H9 (cell line): ENCODE results near the gene MRTFA. TPM values are rescaled to one million over a fixed set of nuclear protein-coding genes. Genes with fewer than 3 reads are reported as not detected.

Experiments used
- DNase-seq: peaks from one replicate; pipeline ENCODE4 v3.0.0-alpha.2; 2017
- H2AFZ ChIP-seq: one replicate; pipeline ENCODE4 v1.6.1; 2013; ENCODE audit warnings: mild to moderate bottlenecking, low read length, control low read depth, moderate library complexity
- H2AK5ac ChIP-seq: 2 replicates; pipeline ENCODE4 v1.6.1; 2013; ENCODE audit warnings: low read length, control low read depth, mixed read lengths; ENCODE audit not compliant: insufficient read length
- H2BK120ac ChIP-seq: one replicate; pipeline ENCODE4 v1.6.1; 2013; ENCODE audit warnings: low read depth, mild to moderate bottlenecking, low read length, control low read depth, inconsistent platforms; ENCODE audit not compliant: poor library complexity, severe bottlenecking
- H2BK12ac ChIP-seq: 2 replicates; pipeline ENCODE4 v1.6.1; 2013; ENCODE audit warnings: low read length, control low read depth, mixed read lengths, low read depth; ENCODE audit not compliant: insufficient read length
- H2BK15ac ChIP-seq: 2 replicates; pipeline ENCODE4 v1.6.1; 2013; ENCODE audit warnings: low read depth, low read length, control low read depth
- H2BK20ac ChIP-seq: one replicate; pipeline ENCODE4 v1.6.1; 2013; ENCODE audit warnings: low read depth, mild to moderate bottlenecking, low read length, control low read depth, inconsistent platforms; ENCODE audit not compliant: poor library complexity, severe bottlenecking
- H2BK5ac ChIP-seq: 2 replicates; pipeline ENCODE4 v1.6.1; 2013; ENCODE audit warnings: low read length, control low read depth, mixed read lengths; ENCODE audit not compliant: insufficient read length
- H3K14ac ChIP-seq: 2 replicates; pipeline ENCODE4 v1.6.1; 2013; ENCODE audit warnings: low read length, control low read depth; ENCODE audit not compliant: insufficient read depth
- H3K18ac ChIP-seq: 2 replicates; pipeline ENCODE4 v1.6.1; 2013; ENCODE audit warnings: low read depth, mild to moderate bottlenecking, mixed read lengths, low read length, control low read depth; ENCODE audit not compliant: insufficient read length
- H3K23ac ChIP-seq: 2 replicates; pipeline ENCODE4 v1.6.1; 2013; ENCODE audit warnings: low read length, control low read depth, mixed read lengths, low read depth; ENCODE audit not compliant: insufficient read length
- H3K23me2 ChIP-seq: 2 replicates; pipeline ENCODE4 v1.6.1; 2013; ENCODE audit warnings: low read depth, mild to moderate bottlenecking, mixed read lengths, low read length, control low read depth; ENCODE audit not compliant: insufficient read length, poor library complexity, severe bottlenecking
- H3K27ac ChIP-seq: 2 replicates; pipeline ENCODE4 v1.5.1; 2013; ENCODE audit warnings: low read length, control low read depth, mixed read lengths, low read depth; ENCODE audit not compliant: insufficient read length
- H3K27me3 ChIP-seq: 2 replicates; pipeline ENCODE4 v1.6.1; 2013; ENCODE audit warnings: low read length, control low read depth, inconsistent platforms; ENCODE audit not compliant: insufficient read depth
- H3K4ac ChIP-seq: 2 replicates; pipeline ENCODE4 v1.6.1; 2013; ENCODE audit warnings: low read depth, mild to moderate bottlenecking, control low read depth, inconsistent platforms, low read length, moderate library complexity
- H3K4me1 ChIP-seq: 2 replicates; pipeline ENCODE4 v1.6.1; 2013; ENCODE audit warnings: low read length, control low read depth, inconsistent platforms; ENCODE audit not compliant: insufficient read depth
- H3K4me2 ChIP-seq: 2 replicates; pipeline ENCODE4 v1.6.1; 2013; ENCODE audit warnings: low read length, control low read depth, mixed read lengths; ENCODE audit not compliant: insufficient read length, insufficient read depth
- H3K56ac ChIP-seq: 2 replicates; pipeline ENCODE4 v1.6.1; 2013; ENCODE audit warnings: low read depth, mild to moderate bottlenecking, mixed read lengths, low read length, control low read depth; ENCODE audit not compliant: insufficient read length
- H3K79me1 ChIP-seq: 2 replicates; pipeline ENCODE4 v1.6.1; 2013; ENCODE audit warnings: low read depth, mild to moderate bottlenecking, moderate library complexity, low read length, control low read depth, inconsistent platforms; ENCODE audit not compliant: insufficient read depth, poor library complexity, severe bottlenecking
- H3K79me2 ChIP-seq: 2 replicates; pipeline ENCODE4 v1.6.1; 2013; ENCODE audit warnings: low read length, control low read depth, inconsistent platforms; ENCODE audit not compliant: insufficient read depth
- H3K9ac ChIP-seq: 2 replicates; pipeline ENCODE4 v1.6.1; 2013; ENCODE audit warnings: low read length, control low read depth, mixed read lengths; ENCODE audit not compliant: insufficient read length; ENCODE audit errors: extremely low read depth
- H3K9me3 ChIP-seq: one replicate; pipeline ENCODE4 v1.6.1; 2013; ENCODE audit warnings: low read depth, low read length, inconsistent platforms; ENCODE audit not compliant: control insufficient read depth
- H3T11ph ChIP-seq: one replicate; pipeline ENCODE4 v1.6.1; 2013; ENCODE audit warnings: mild to moderate bottlenecking, low read length, control low read depth, inconsistent platforms
- H4K20me1 ChIP-seq: one replicate; pipeline ENCODE4 v1.6.1; 2013; ENCODE audit not compliant: control insufficient read depth, insufficient read length, insufficient read depth
- H4K5ac ChIP-seq: 2 replicates; pipeline ENCODE4 v1.6.1; 2013; ENCODE audit warnings: low read depth, mild to moderate bottlenecking, mixed read lengths, low read length, control low read depth; ENCODE audit not compliant: insufficient read length
- H4K8ac ChIP-seq: replicated peaks from 2 replicates; pipeline ENCODE4 v1.6.1; 2013; ENCODE audit warnings: low read length, control low read depth, mixed read lengths, low read depth; ENCODE audit not compliant: insufficient read length
- H4K91ac ChIP-seq: 2 replicates; pipeline ENCODE4 v1.6.1; 2013; ENCODE audit warnings: low read depth, mild to moderate bottlenecking, moderate library complexity, mixed read lengths, low read length, control low read depth; ENCODE audit not compliant: insufficient read length
- H3K27ac Mint-ChIP-seq, 3 experiments: 2 replicates in 2 of 3; 3 replicates in 1 of 3; pipeline ENCODE4 v1.8.0; 2020 to 2021; ENCODE audit warnings: mixed read lengths in 3 of 3, mild to moderate bottlenecking in 1 of 3, moderate library complexity in 1 of 3
- H3K27me3 Mint-ChIP-seq: 2 replicates; pipeline ENCODE4 v1.8.0; 2021; ENCODE audit warnings: low read depth, mild to moderate bottlenecking, moderate library complexity, mixed read lengths
- H3K36me3 Mint-ChIP-seq, 3 experiments: 2 replicates in 2 of 3; 3 replicates in 1 of 3; pipeline ENCODE4 v1.8.0; 2020 to 2021; ENCODE audit warnings: low read depth in 3 of 3, mixed read lengths in 3 of 3; ENCODE audit not compliant: insufficient read depth in 1 of 3
- H3K4me1 Mint-ChIP-seq, 2 experiments: 2 replicates each; pipeline ENCODE4 v1.8.0; 2020; ENCODE audit warnings: mixed read lengths in 2 of 2
- H3K4me3 Mint-ChIP-seq, 2 experiments: 2 replicates in 1 of 2; 3 replicates in 1 of 2; pipeline ENCODE4 v1.8.0; 2020 to 2021; ENCODE audit warnings: mild to moderate bottlenecking in 2 of 2, mixed read lengths in 2 of 2, moderate library complexity in 1 of 2
- H3K9me3 Mint-ChIP-seq, 2 experiments: 2 replicates in 1 of 2; 3 replicates in 1 of 2; pipeline ENCODE4 v1.8.0; 2020; ENCODE audit warnings: mild to moderate bottlenecking in 2 of 2, mixed read lengths in 2 of 2, moderate library complexity in 1 of 2
- whole genome bisulfite sequencing: extraction: QIAGEN DNeasy Blood & Tissue Kit; methylation state at CpG from one replicate; pipeline ENCODE4 v1.1.7; 2013; ENCODE audit warnings: missing lambda C conversion rate, low lambda C conversion rate, mixed read lengths; ENCODE audit not compliant: insufficient read length; ENCODE audit errors: extremely low coverage; 5-methylcytosine and 5-hydroxymethylcytosine counted together
- total RNA-seq: library from RNA; stranded (reverse); gene quantifications from 2 replicates; pipeline ENCODE4 v1.2.1, GENCODE V29; 2021
- TF ChIP-seq, protein P1 (sequence below): fragments of 200-600 bp; sonication (generic); conservative IDR thresholded peaks from 3 replicates; pipeline ENCODE4 v1.8.0; 2021; ENCODE audit warnings: antibody characterized with exemption, mild to moderate bottlenecking

The MRTFA gene
- total RNA-seq, 1 experiment from 2014 or later: 38.1 TPM

- WGBS: no CpG with 5 or more reads among the region's 17 CpGs
- Histone ChIP-seq H3K4me2 (no peak overlapping the region), H3K27ac (no peak overlapping the region), H2BK5ac (no peak overlapping the region), H4K5ac (no peak overlapping the region), H3K56ac (no peak overlapping the region), H4K8ac (no peak overlapping the region), H3K18ac (no peak overlapping the region), H4K91ac (no peak overlapping the region), H3K23me2 (peaks cover 12% of the 10 kb centered on the region), H3K14ac (no peak overlapping the region), H2BK12ac (no peak overlapping the region), H3K4ac (no peak overlapping the region), H3K4me1 (peaks cover 4% of the 10 kb centered on the region; the same call in 1 of the 2 replicates), H3K9ac (no peak overlapping the region), H2BK20ac (no peak overlapping the region), H2BK120ac (no peak overlapping the region), H3K79me2 (peaks cover 5% of the 10 kb centered on the region; the same call in 1 of the 2 replicates), H3K23ac (no peak overlapping the region), H2AFZ (no peak overlapping the region), H3K79me1 (peaks cover 5% of the 10 kb centered on the region), H3K9me3 (no peaks in the 10 kb centered on the region), H3T11ph (no peak overlapping the region), H2BK15ac (no peak overlapping the region), H4K20me1 (no peaks in the 10 kb centered on the region), H3K27me3 (no peaks in the 10 kb centered on the region), H2AK5ac (no peak overlapping the region)
- H3K36me3 Mint-ChIP-seq: no peaks in the 10 kb centered on the region; a peak in 1 of 7 replicates
- H3K4me3 Mint-ChIP-seq: peak overlapping the region in 1 of 2 experiments; percentile 92; a peak in 2 of 5 replicates
- no peak for DNase-seq
- no peak overlapping the region for H3K27ac Mint-ChIP-seq
- TF ChIP-seq, protein P1, sequence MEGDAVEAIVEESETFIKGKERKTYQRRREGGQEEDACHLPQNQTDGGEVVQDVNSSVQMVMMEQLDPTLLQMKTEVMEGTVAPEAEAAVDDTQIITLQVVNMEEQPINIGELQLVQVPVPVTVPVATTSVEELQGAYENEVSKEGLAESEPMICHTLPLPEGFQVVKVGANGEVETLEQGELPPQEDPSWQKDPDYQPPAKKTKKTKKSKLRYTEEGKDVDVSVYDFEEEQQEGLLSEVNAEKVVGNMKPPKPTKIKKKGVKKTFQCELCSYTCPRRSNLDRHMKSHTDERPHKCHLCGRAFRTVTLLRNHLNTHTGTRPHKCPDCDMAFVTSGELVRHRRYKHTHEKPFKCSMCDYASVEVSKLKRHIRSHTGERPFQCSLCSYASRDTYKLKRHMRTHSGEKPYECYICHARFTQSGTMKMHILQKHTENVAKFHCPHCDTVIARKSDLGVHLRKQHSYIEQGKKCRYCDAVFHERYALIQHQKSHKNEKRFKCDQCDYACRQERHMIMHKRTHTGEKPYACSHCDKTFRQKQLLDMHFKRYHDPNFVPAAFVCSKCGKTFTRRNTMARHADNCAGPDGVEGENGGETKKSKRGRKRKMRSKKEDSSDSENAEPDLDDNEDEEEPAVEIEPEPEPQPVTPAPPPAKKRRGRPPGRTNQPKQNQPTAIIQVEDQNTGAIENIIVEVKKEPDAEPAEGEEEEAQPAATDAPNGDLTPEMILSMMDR: no peak
- H3K9me3 Mint-ChIP-seq: 0 out of 5 replicates have a peak, but pooled peaks cover 0 to 2% of the 10 kb centered on the region in 2 experiments
- H3K4me1 Mint-ChIP-seq: peaks cover 20 to 21% of the 10 kb centered on the region in 2 experiments
- no peaks in the 10 kb centered on the region for H3K27me3 Mint-ChIP-seq
These were observed 1.7 kb upstream of the MRTFA start for GRCh38 chr22:40638261-40638660.
